K562 (cell line): Measurements from ENCODE around the gene TAL1. TPM values are rescaled to one million over a fixed set of nuclear protein-coding genes. Genes with fewer than 3 reads are reported as not detected.

Experiments used
- ATAC-seq: fragments of 200-7000 bp; cut with Tn5 transposase; 3 replicates; pipeline ENCODE4 v1.9.1; 2020; ENCODE audit warnings: moderate library complexity
- BruUV-seq: library from RNA; stranded (reverse); fragments of 400-500 nt; replicated peaks from 2 replicates; lab custom pipeline; 2021; lab: Mats Ljungman, UMichigan
- CTCF ChIA-PET: fragments of 300-600 bp; formaldehyde crosslinking; extraction: SDS; loops from one replicate; lab custom pipeline; 2021; ENCODE audit warnings: low intra/inter-chr PET ratio; lab: Yijun Ruan, JAX
- POLR2A ChIA-PET: fragments of 300-600, 350-650 bp; sonication (Branson Sonifier 250); formaldehyde crosslinking; extraction: SDS; loops from one replicate; lab custom pipeline; 2021; ENCODE audit warnings: antibody characterized with exemption, inconsistent platforms; lab: Yijun Ruan, JAX
- DNase-seq, 4 experiments: peaks; one replicate each; pipeline versions ENCODE4 v3.0.0 to v3.0.0-alpha.2; 2011 to 2018; ENCODE audit warnings: low spot score in 3 of 4, mixed read lengths in 3 of 4; ENCODE audit errors: extremely low read depth in 1 of 4
- FAIRE-seq: peaks from 2 replicates; lab custom pipeline; 2011; peaks lifted over from hg19 to GRCh38; lab: Jason Lieb, UNC
- H2AFZ ChIP-seq: 2 replicates; pipeline ENCODE4 v1.6.0; 2011; ENCODE audit warnings: low read depth, low read length, control low read depth, inconsistent platforms
- H3K27ac ChIP-seq: fragments of 200-600 bp; 3 replicates; pipeline ENCODE4 v1.8.0; 2011; ENCODE audit warnings: low read depth, mild to moderate bottlenecking, control low read depth, inconsistent platforms, low read length, moderate library complexity, mixed read lengths; ENCODE audit errors: extremely low read depth
- H3K27me3 ChIP-seq, 2 experiments: fragments of 300-600 bp in 1 of 2; 2 replicates in 1 of 2; 3 replicates in 1 of 2; pipeline versions ENCODE4 v1.6.0 to v1.8.0; 2011; ENCODE audit warnings: inconsistent platforms in 2 of 2, low read length in 2 of 2, mild to moderate bottlenecking in 1 of 2, mixed read lengths in 1 of 2, moderate library complexity in 1 of 2; ENCODE audit not compliant: control insufficient read depth in 2 of 2, insufficient read depth in 2 of 2
- H3K36me3 ChIP-seq: fragments of 300-600 bp; 3 replicates; pipeline ENCODE4 v1.8.0; 2011; ENCODE audit warnings: mild to moderate bottlenecking, low read length, inconsistent platforms; ENCODE audit not compliant: control insufficient read depth, insufficient read depth
- H3K4me1 ChIP-seq, 2 experiments: fragments of 200-600 bp in 1 of 2; replicated peaks in 1 of 2; 2 replicates in 1 of 2; 3 replicates in 1 of 2; pipeline versions ENCODE4 v1.5.1 to v1.8.0; 2011; ENCODE audit warnings: inconsistent platforms in 2 of 2, low read length in 2 of 2, mild to moderate bottlenecking in 1 of 2, mixed read lengths in 1 of 2, moderate library complexity in 1 of 2; ENCODE audit not compliant: control insufficient read depth in 2 of 2, insufficient read depth in 2 of 2
- H3K4me2 ChIP-seq: 2 replicates; pipeline ENCODE4 v1.6.1; 2011; ENCODE audit warnings: low read length, control low read depth, inconsistent platforms, mixed read lengths; ENCODE audit not compliant: insufficient read depth
- H3K4me3 ChIP-seq: fragments of 200-600 bp; sonication (generic), shearing (Covaris generic); 2 replicates; pipeline ENCODE4 v1.5.1; 2016; ENCODE audit warnings: control low read depth, inconsistent platforms
- H3K79me2 ChIP-seq: fragments of 200-600 bp; 3 replicates; pipeline ENCODE4 v1.8.0; 2011; ENCODE audit warnings: low read length, inconsistent platforms; ENCODE audit not compliant: control insufficient read depth, insufficient read depth
- H3K9ac ChIP-seq, 2 experiments: 2 replicates each; pipeline versions ENCODE4 v1.6.0 to v1.6.1; 2011; ENCODE audit warnings: low read depth in 2 of 2, low read length in 2 of 2, control low read depth in 1 of 2, inconsistent platforms in 1 of 2, mild to moderate bottlenecking in 1 of 2, mixed read lengths in 1 of 2; ENCODE audit not compliant: insufficient read depth in 1 of 2
- H3K9me1 ChIP-seq: one replicate; pipeline ENCODE4 v1.6.0; 2011; ENCODE audit warnings: inconsistent platforms, mild to moderate bottlenecking, low read length, moderate library complexity; ENCODE audit not compliant: control insufficient read depth, insufficient read depth
- H3K9me3 ChIP-seq: replicated peaks from 2 replicates; pipeline ENCODE4 v1.5.1; 2011; ENCODE audit warnings: low read depth, low read length, inconsistent platforms; ENCODE audit not compliant: control insufficient read depth, insufficient read depth
- H4K20me1 ChIP-seq: replicated peaks from 2 replicates; pipeline ENCODE4 v1.6.1; 2011; ENCODE audit warnings: low read length, inconsistent platforms, mixed read lengths; ENCODE audit not compliant: control insufficient read depth, insufficient read depth
- ARID2 ChIP-seq: fragments of 450-650 bp; IDR thresholded peaks from 2 replicates; pipeline ENCODE4 v1.6.1; 2017; ENCODE audit warnings: antibody characterized with exemption, mild to moderate bottlenecking
- CHCHD3 ChIP-seq: fragments of 250-450 bp; sonication (Bioruptor Pico); IDR thresholded peaks from 2 replicates; pipeline ENCODE4 v2.1.2; 2022; ENCODE audit warnings: mild to moderate bottlenecking
- MAFK ChIP-seq: IDR thresholded peaks from 2 replicates; pipeline ENCODE4 v1.6.1; 2011; ENCODE audit warnings: low read length, improper control_type of control experiment
- MCM7 ChIP-seq, 2 experiments: fragments of 450-650 bp; IDR thresholded peaks; 2 replicates each; pipeline ENCODE4 v1.6.1; 2016 to 2018
- MYBL2 ChIP-seq, 2 experiments: fragments of 450-650 bp in 1 of 2; sonication (generic) in 1 of 2; formaldehyde crosslinking in 1 of 2; IDR thresholded peaks; 2 replicates each; pipeline versions ENCODE4 v1.6.1 to v1.8.1; 2017 to 2022; ENCODE audit warnings: borderline replicate concordance in 1 of 2, inconsistent platforms in 1 of 2, low read depth in 1 of 2, mild to moderate bottlenecking in 1 of 2, missing genetic modification reagents in 1 of 2, moderate library complexity in 1 of 2
- RBM25 ChIP-seq: fragments of 200-400 bp; formaldehyde crosslinking; IDR thresholded peaks from 2 replicates; pipeline ENCODE4 v1.6.1; 2018; ENCODE audit warnings: low read length, low read depth, moderate library complexity; ENCODE audit not compliant: severe bottlenecking
- ZBTB7A ChIP-seq: IDR thresholded peaks from 2 replicates; pipeline ENCODE4 v1.6.1; 2011; ENCODE audit warnings: low read depth, mild to moderate bottlenecking, low read length, moderate library complexity, borderline replicate concordance; ENCODE audit not compliant: control insufficient read depth
- ZEB2 ChIP-seq: fragments of 450-650 bp; IDR thresholded peaks from 2 replicates; pipeline ENCODE4 v1.6.1; 2016
- ZNF518B ChIP-seq: fragments of 250-450 bp; sonication (Bioruptor Pico); IDR thresholded peaks from 2 replicates; pipeline ENCODE4 v1.5.0; 2021; ENCODE audit warnings: mild to moderate bottlenecking, moderate library complexity
- WGBS: fragments of 100-300 bp; shearing (Covaris generic); methylation state at CpG from one replicate; pipeline ENCODE4 v1.1.6; 2016; ENCODE audit warnings: low coverage, mixed read lengths; ENCODE audit not compliant: insufficient coverage; ENCODE audit errors: missing lambda C conversion rate; 5-methylcytosine and 5-hydroxymethylcytosine counted together
- in situ Hi-C: fragments of 300-500 bp; cut with MboI; formaldehyde crosslinking; loops from 4 replicates; pipeline ENCODE4 v1.15.0; 2018; ENCODE audit warnings: inconsistent platforms, mixed read lengths
- intact Hi-C: fragments of 100-400 bp; cut with micrococcal nuclease; formaldehyde crosslinking; loops from 2 replicates; pipeline ENCODE4 v1.14.2; 2022
- polyA plus RNA-seq, 8 experiments: library from polyadenylated mRNA; depleted of rRNA in 4 of 8; stranded (reverse) in 5 of 8; unstranded in 3 of 8; fragments of >200 nt; fragmentation: Nextera tagmentation in 2 of 8; fragmentation: Illumina TruSeq in 1 of 8; extraction: Ambion mirVana in 2 of 8; extraction: Trizol in 1 of 8; gene quantifications; 2 replicates each; pipeline versions ENCODE4 v1.2.1 to v1.2.3, GENCODE V29; 2011 to 2014; ENCODE audit warnings: inconsistent platforms in 1 of 8, missing spikeins in 1 of 8
- total RNA-seq, 7 experiments: library from RNA; depleted of rRNA in 6 of 7; stranded (reverse); fragments of >200 nt in 6 of 7; fragmentation: Illumina TruSeq in 2 of 7; extraction: Trizol in 2 of 7; gene quantifications; 2 replicates each; pipeline versions ENCODE4 v1.2.1 to v1.2.3, GENCODE V29; 2011 to 2021; ENCODE audit warnings: low replicate concordance in 1 of 7

Gene TAL1
- total and polyA plus RNA-seq, 9 of the 15 experiments (the other 6 are each of a cell fraction or from before 2014, with no cell fraction given): 18.5 to 106 (median 59.7) TPM

- no peak for TF ChIP-seq ZNF518B
Measured at GRCh38 chr1:47192458-47193384, 39.3 kb downstream of the TAL1 start (continued).

- POLR2A ChIA-PET: interaction anchor here (0.6 to 5.7 kb wide), 9 partner anchors 10 to 122 kb away, joined by 3 to 65 read pairs (median 6); partner anchors contain the start of gene STIL
- Histone ChIP-seq H3K79me2 (no peaks in the 10 kb centered on the region), H3K4me3 (no peak overlapping the region), H3K36me3 (no peaks in the 10 kb centered on the region)
- CTCF ChIA-PET: interaction anchor here (0.7 to 3.9 kb wide), 4 partner anchors 46 to 788 kb away, joined by 3 to 44 read pairs (median 10); no protein-coding TSS in a partner anchor
- FAIRE-seq: no peak
- TF ChIP-seq ARID2 (no peak), CHCHD3 (CRISPR knock-in tag) (no peak), ZEB2 (no peak), ZBTB7A (no peak), MAFK (no peak), RBM25 (no peak), MYBL2 (IDR thresholded peaks at IDR 0.05; ENCODE audit: low read depth) (no peak), MYBL2 (CRISPR knock-in tag; IDR thresholded peaks at IDR 0.05; ENCODE audit: borderline replicate concordance) (peak; percentile 10; the same call in 1 of the 2 replicates), MCM7 (IDR thresholded peaks at IDR 0.05) (no peak)
- TF ChIP-seq, all 486 proteins: peak for 1
- Histone ChIP-seq H4K20me1 (no peaks in the 10 kb centered on the region), H2AFZ (peak overlapping the region; percentile 95), H3K4me2 (no peak overlapping the region), H3K9me1 (no peaks in the 10 kb centered on the region), H3K27me3 (no peaks in the 10 kb centered on the region), H3K9me3 (no peaks in the 10 kb centered on the region), H3K4me1 (peaks cover 49 to 68% of the 10 kb centered on the region in 2 experiments), H3K27ac (no peak overlapping the region; the same call in 1 of the 3 replicates), H3K9ac (peak overlapping the region; percentile 47 to 58; a peak in 3 of 4 replicates)
- ATAC-seq (no peak), DNase-seq (no peak)
- BruUV-seq: no TSS peak
- intact Hi-C loops (loop anchor here (2.0 kb wide), 1 partner anchor 47 kb away; no protein-coding TSS in a partner anchor), in situ Hi-C loops (loop anchor here (5.0 kb wide), 1 partner anchor 70 kb away; no protein-coding TSS in a partner anchor)
- WGBS: 78% methylated on average over 4 of the region's 4 CpGs
Measured at GRCh38 chr1:47191940-47192457, 40.0 kb downstream of the TAL1 start.
